ENCODE data around the gene RPL29.
"Not testable (repeated sequence)": the region's sequence is repeated elsewhere in the genome, so short reads cannot be mapped to it uniquely, and the experiment has no call there.

RPL29 gene

DNA sequence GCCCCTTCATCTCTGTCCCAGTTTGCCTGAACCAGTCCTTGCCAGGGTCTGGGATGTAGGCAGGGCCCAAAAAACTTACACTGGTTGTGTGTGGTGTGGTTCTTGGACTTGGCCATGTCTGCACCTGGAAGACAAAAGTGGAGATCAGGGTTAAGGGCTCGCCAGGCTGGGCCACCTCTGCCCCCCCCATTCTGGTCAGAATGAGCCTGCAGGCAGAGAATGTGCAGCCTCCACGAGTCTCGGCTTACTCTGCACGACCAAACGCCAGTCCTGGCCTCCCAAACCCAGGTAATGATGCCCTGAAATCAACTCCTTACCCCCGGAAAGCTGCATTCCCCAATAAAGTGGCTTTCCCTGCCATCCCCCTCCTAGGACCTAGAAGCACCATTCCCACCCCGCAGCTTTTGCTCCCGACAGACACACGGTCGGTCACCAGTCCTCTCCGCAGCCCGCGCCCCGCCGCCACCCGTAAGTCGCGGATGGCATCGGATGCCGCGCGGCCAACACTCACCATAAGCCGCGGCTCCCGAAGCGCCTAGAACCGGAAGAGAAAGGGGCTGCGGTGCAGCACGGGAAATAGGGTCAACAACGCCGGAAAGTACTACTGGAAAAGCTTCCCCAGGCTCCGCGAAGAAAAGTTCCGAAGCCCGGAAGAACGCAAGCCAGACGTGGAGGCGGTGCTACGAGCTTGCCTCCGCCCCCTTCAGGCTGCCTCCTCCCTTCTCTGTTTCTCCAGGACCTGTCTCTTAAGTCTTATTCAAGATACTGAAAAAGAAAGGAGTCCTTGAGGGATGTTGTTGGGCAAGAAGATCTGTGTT lies at the start of gene RPL29:
Gene RPL29 (minus strand): TSS at position 550 of the 818 bp plus-strand sequence. CDS start 434 bp downstream, at position 116.
- peak; percentile 95 for DNase-seq

GRCh38 chr3:52044869-52045619 lies 49.3 kb upstream of the RPL29 start:
- no peak for DNase-seq

- DNase-seq, result no peak
Measured at GRCh38 chr3:52043750-52044149, 48.1 kb upstream of the RPL29 start.

DNA sequence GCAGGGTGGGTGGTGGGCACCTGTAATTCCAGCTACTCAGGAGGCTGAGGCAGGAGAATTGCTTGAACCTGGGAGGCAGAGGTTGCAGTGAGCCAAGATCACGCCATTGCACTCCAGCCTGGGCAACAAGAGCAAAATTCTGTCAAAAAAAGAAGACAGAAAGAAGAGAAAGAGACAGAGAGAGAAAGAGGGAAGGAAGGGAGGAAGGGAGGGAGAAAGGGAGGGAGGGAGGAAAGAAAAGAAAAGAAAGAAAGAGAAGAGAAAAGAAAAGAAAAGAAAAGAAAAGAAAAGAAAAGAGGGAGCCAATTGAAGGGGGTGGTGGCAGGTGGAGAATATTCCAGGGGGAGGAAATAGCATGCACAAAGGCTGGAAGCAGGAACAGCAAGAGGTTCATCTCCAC lies 47.3 kb upstream of the RPL29 start:
- not testable (repeated sequence) for DNase-seq

DNA sequence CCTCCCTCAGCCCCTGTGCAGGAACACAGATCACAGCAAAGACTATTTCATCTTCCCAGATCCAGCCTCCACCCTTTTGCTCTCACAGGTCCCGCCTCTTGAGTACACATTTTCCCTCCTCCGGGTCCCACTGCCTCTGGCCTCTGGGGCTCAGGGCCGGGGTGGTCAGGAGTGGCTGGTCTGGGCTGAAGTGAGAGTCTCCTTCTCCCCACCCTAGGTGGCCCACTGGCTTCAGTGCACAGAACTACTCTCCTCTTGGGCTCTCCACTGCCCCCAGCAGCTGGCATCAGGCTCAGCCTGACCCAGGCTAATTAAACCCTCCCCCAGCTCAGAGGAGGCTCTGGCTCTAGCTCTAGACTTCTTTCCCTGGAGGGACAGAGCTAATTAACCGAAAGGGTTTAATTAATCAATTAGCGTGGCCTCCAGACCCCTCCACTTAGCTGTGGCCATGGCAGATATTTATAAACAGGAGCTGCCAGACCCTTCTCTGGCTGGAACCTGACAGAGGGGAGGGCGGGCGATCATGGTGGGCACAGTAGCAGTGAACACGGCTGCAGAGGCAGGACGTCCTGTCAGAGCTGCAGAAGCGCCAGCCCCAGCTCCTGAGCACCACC lies 45.5 kb upstream of the RPL29 start:
- peak; percentile 77 for DNase-seq

DNA sequence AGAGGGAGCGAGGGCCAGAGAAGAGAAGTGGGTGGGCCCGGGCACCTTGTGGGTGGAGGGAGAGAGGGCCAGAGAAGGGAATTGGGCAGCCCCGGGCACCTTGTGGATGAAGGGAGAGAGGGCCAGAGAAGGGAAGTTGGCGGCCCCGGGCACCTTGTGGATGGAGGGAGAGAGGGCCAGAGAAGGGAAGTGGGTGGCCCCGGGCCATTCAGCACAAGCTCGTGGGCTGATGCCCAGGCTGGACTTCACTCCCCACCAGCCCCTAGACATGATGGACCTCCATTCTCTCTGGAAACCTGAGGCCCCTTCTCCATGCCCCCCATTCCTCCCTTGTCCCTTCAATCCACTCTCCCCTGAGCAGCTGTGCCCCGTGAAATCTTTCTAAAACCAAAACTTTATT lies 44.9 kb upstream of the RPL29 start:
- no peak for DNase-seq

- DNase-seq, result peak; percentile 98
Measured at GRCh38 chr3:52039846-52040245, 44.2 kb upstream of the RPL29 start.

- DNase-seq, result peak; percentile 67
Measured at GRCh38 chr3:52039426-52039825, 43.7 kb upstream of the RPL29 start.

DNA sequence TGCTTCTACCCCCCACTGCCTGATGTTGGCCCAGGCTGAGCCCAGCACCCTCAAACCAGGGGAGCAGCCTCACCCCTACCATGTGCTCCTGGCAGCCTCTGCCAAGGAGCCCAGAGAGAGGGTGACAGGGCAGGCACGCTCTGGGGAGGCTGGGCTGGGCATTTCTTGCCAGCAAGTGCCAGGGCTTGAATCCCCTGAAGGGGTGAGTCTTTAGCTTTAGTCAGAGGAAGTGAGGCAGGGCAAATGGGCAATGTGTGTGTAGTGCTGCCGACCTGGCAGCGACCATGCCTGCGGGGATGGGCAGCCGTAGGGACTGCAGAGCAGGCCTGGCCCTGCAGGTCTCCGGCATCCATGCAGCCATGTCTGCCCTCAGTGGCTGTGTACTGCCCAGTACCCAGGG lies 42.5 kb upstream of the RPL29 start:
- no peak for DNase-seq

- no peak for DNase-seq
Measured at GRCh38 chr3:52037291-52037690, 41.6 kb upstream of the RPL29 start.

- DNase-seq, result no peak
Measured at GRCh38 chr3:52036829-52037228, 41.1 kb upstream of the RPL29 start.

GRCh38 chr3:52036222-52036694 lies 40.6 kb upstream of the RPL29 start:
- DNase-seq, result no peak

GRCh38 chr3:52034651-52035050 lies 39.0 kb upstream of the RPL29 start:
- no peak for DNase-seq

DNA sequence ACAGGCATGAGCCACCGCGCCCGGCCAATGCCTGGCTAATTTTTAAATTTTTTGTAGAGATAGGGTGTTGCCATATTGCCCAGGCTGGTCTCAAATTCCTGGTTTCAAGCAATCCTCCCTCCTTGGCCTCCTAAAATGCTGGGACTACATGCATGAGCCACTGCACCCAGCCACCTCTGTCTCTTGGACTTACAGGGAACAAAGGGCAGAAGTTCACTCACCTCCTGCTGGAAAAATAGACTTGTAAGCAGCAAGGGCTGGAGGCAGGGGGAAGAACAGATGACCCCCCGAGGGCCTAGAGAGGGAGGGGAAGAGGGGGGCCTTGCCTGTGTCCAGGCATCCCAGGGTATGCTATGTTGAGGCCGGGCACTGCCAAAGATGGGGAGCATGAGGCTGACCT lies 38.5 kb upstream of the RPL29 start:
- no peak for DNase-seq

- DNase-seq, result not testable (repeated sequence)
Measured at GRCh38 chr3:52033748-52034147, 38.1 kb upstream of the RPL29 start.

DNA sequence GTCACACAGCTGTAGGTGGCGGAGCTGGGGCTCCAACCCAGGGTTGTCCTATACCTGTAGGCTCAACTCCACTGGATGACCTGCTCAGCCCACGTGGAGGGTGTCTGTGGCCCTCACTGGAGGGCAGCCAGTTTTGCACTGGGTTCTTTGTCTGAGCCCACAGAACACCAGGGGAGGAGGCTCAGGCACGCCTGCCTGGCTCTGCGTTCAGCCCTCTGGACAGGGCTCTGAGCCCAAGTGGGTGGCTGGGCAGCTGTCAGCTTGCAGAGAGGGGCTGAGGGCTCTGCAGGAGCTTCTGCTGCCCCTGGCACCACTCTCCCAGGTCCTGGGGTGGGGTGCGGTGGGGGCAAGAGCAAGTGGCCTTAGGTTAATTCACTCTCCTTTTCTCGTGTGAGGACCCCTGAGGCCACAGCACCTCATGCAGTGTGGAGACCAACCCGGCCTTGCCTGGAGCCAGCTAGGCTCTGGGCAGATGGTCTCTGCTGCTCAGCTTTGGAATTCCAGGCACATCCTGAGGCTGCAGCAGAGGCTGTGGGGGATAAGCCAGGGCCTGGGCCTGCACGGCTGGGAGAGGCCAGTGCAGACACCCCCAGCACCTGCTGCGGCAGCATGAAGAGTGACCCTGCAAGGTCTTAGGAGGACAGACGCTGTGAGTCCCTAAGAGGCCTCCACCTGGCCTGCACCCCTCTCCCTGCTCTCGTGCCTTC lies 37.2 kb upstream of the RPL29 start:
- peak; percentile 42 for DNase-seq

- DNase-seq, result no peak
Measured at GRCh38 chr3:52031896-52032295, 36.2 kb upstream of the RPL29 start.

GRCh38 chr3:52030714-52031310 lies 35.1 kb upstream of the RPL29 start:
- DNase-seq, result no peak

DNA sequence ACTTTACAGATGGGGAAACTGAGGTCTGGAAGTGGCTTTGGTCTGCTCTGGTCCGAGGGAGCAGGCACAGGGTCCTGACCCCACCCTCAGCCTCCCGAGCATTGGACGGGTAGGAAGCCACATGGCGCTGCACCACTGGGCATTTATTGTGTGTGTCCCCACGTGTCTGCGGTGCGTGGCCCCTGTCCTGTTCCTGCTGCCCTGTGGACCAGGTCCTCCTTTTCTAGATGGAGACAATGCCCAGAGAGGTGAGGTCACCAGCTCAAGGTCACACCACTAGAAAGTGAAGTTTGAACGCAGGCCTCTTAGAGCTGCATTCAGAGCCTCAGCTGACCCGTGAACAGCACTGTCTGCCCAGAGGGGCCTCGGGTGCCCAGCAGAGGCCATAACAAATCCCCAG lies 33.8 kb upstream of the RPL29 start:
- DNase-seq, result no peak

DNA sequence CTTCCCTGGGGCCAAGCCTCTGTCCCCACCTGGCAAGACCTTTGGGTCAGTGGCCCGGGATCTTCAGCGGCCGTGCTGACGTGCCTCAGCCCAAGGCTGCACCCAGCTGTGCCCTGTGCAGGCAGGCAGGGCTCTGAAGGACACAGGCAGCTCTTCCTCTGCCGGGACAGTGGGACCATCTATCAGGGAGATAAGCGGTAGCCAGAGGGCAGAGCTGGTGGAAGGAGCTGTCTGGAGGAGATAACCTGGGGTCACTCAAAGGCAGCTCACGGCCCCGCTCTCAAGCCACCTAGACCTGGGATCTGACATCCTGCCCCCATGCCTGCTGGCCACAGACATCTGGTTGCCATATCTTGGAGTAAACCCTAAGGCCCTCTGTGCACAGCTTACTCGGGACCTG lies 33.4 kb upstream of the RPL29 start:
- DNase-seq, result no peak

GRCh38 chr3:52028572-52028971 lies 32.9 kb upstream of the RPL29 start:
- peak; percentile 79 for DNase-seq

- DNase-seq, result no peak
Measured at GRCh38 chr3:52026041-52026440, 30.3 kb upstream of the RPL29 start.

GRCh38 chr3:52025453-52025852 lies 29.8 kb upstream of the RPL29 start:
- DNase-seq, result no peak
